Mammary epithelial cell (primary cell): ENCODE data around the gene ADD2.

Source experiments
- CTCF ChIP-seq, 2 donors: IDR thresholded peaks in 1 of 2; conservative IDR thresholded peaks in 1 of 2; 2 replicates each; pipeline ENCODE4 v1.5.1; 2011 to 2012; ENCODE audit warnings: inconsistent platforms in 2 of 2, low read length in 2 of 2, mild to moderate bottlenecking in 2 of 2, control low read depth in 1 of 2, low read depth in 1 of 2; ENCODE audit not compliant: insufficient read depth in 1 of 2; ENCODE audit errors: extremely low read depth in 1 of 2
- EZH2 ChIP-seq: IDR thresholded peaks from 2 replicates; pipeline ENCODE4 v1.6.1; 2012; ENCODE audit warnings: low read length, inconsistent platforms, borderline replicate concordance

- TF ChIP-seq CTCF (conservative IDR thresholded peaks at IDR 0.05 in 1 of 2, IDR thresholded peaks at IDR 0.05 in 1 of 2; ENCODE audit: extremely low read depth in 1 of 2, insufficient read depth in 1 of 2, low read depth in 1 of 2, low read length in 2 of 2): no peak
- TF ChIP-seq EZH2: no peak
These were observed 37.3 kb downstream of the ADD2 start for GRCh38 chr2:70730730-70731129.
